OCI-LY1 (cell line): ENCODE measurements around the gene OBSL1.

ENCODE experiments used
- H2AFZ ChIP-seq: fragments of 200-600 bp; sonication (generic), shearing (Covaris generic); 2 replicates; pipeline ENCODE4 v1.6.0; 2014; ENCODE audit warnings: antibody characterized with exemption, mild to moderate bottlenecking, low read length
- H3F3A ChIP-seq: fragments of 200-600 bp; sonication (generic), shearing (Covaris generic); 2 replicates; pipeline ENCODE4 v1.6.0; 2014; ENCODE audit warnings: mild to moderate bottlenecking, antibody characterized with exemption, low read length, moderate library complexity; ENCODE audit not compliant: insufficient read depth
- H3K27ac ChIP-seq: fragments of 200-600 bp; sonication (generic); 2 replicates; pipeline ENCODE4 v1.5.1; 2014; ENCODE audit warnings: low read length, mixed run types, mild to moderate bottlenecking, low read depth; ENCODE audit not compliant: poor library complexity, severe bottlenecking
- H3K27me3 ChIP-seq: fragments of 200-600 bp; sonication (generic); 2 replicates; pipeline ENCODE4 v1.6.0; 2014; ENCODE audit warnings: antibody characterized with exemption, mild to moderate bottlenecking, low read length, moderate library complexity; ENCODE audit not compliant: insufficient read depth
- H3K36me3 ChIP-seq: fragments of 200-600 bp; sonication (generic); 2 replicates; pipeline ENCODE4 v1.6.1; 2014; ENCODE audit warnings: mild to moderate bottlenecking, antibody characterized with exemption, low read length, moderate library complexity, mixed read lengths; ENCODE audit not compliant: insufficient read depth
- H3K4me1 ChIP-seq: fragments of 200-600 bp; sonication (generic); 2 replicates; pipeline ENCODE4 v1.5.1; 2014; ENCODE audit warnings: mild to moderate bottlenecking, low read length, moderate library complexity; ENCODE audit not compliant: insufficient read depth, severe bottlenecking
- H3K4me2 ChIP-seq: fragments of 200-600 bp; sonication (generic), shearing (Covaris generic); 2 replicates; pipeline ENCODE4 v1.6.1; 2014; ENCODE audit warnings: low read length
- H3K4me3 ChIP-seq: fragments of 200-600 bp; sonication (generic); 2 replicates; pipeline ENCODE4 v1.5.1; 2014; ENCODE audit warnings: low read length, low read depth, mild to moderate bottlenecking, mixed read lengths; ENCODE audit not compliant: poor library complexity, severe bottlenecking
- H3K79me2 ChIP-seq: fragments of 200-600 bp; shearing (Covaris generic); 2 replicates; pipeline ENCODE4 v1.6.1; 2016; ENCODE audit warnings: mixed run types, low read length, mixed read lengths; ENCODE audit not compliant: insufficient read depth
- H3K9ac ChIP-seq: fragments of 200-600 bp; sonication (generic), shearing (Covaris generic); 2 replicates; pipeline ENCODE4 v1.6.1; 2014; ENCODE audit warnings: mild to moderate bottlenecking, low read length, mixed read lengths
- H3K9me2 ChIP-seq: fragments of 200-600 bp; sonication (generic), shearing (Covaris generic); 2 replicates; pipeline ENCODE4 v1.6.1; 2014; ENCODE audit warnings: low read depth, mild to moderate bottlenecking, low read length, mixed read lengths
- H3K9me3 ChIP-seq: fragments of 200-600 bp; shearing (Covaris generic); 2 replicates; pipeline ENCODE4 v1.6.1; 2014; ENCODE audit warnings: low read length, mixed read lengths
- H4K20me1 ChIP-seq: fragments of 200-600 bp; sonication (generic), shearing (Covaris generic); 2 replicates; pipeline ENCODE4 v1.6.0; 2016; ENCODE audit warnings: mild to moderate bottlenecking, low read length; ENCODE audit not compliant: insufficient read depth
- CTCF ChIP-seq: fragments of 200-600 bp; sonication (generic), shearing (Covaris generic); IDR thresholded peaks from 2 replicates; pipeline ENCODE4 v1.5.1; 2017; ENCODE audit warnings: mild to moderate bottlenecking, antibody characterized with exemption, low read length, moderate library complexity, mixed read lengths
- EZH2 ChIP-seq: fragments of 200-600 bp; sonication (generic), shearing (Covaris generic); IDR thresholded peaks from 2 replicates; pipeline ENCODE4 v1.8.0; 2017; ENCODE audit warnings: borderline replicate concordance, mixed run types, mild to moderate bottlenecking, antibody characterized with exemption, low read length, moderate library complexity, mixed read lengths

The OBSL1 gene

GRCh38 chr2:219537657-219538488, 33.5 kb downstream of the OBSL1 start:
- Histone ChIP-seq H4K20me1 (no peaks in the 10 kb centered on the region), H2AFZ (no peak overlapping the region), H3K27me3 (peaks cover 4% of the 10 kb centered on the region; the same call in 1 of the 2 replicates), H3F3A (no peaks in the 10 kb centered on the region), H3K27ac (no peak overlapping the region), H3K36me3 (peaks cover 11% of the 10 kb centered on the region; the same call in 1 of the 2 replicates), H3K4me2 (no peak overlapping the region), H3K79me2 (no peaks in the 10 kb centered on the region), H3K4me1 (peaks cover 8% of the 10 kb centered on the region), H3K9ac (no peak overlapping the region), H3K9me2 (no peaks in the 10 kb centered on the region), H3K4me3 (no peak overlapping the region), H3K9me3 (no peaks in the 10 kb centered on the region)
- no peak for TF ChIP-seq CTCF
- no peak for TF ChIP-seq EZH2

- no peak overlapping the region for H2AFZ ChIP-seq
- H3K36me3 ChIP-seq = peaks cover 11% of the 10 kb centered on the region; the same call in 1 of the 2 replicates
- H3F3A ChIP-seq = no peaks in the 10 kb centered on the region
- H3K4me1 ChIP-seq = peaks cover 2% of the 10 kb centered on the region
- no peak overlapping the region for H3K27ac ChIP-seq
- no peaks in the 10 kb centered on the region for H3K9me2 ChIP-seq
- H3K4me2 ChIP-seq = no peak overlapping the region
- H3K79me2 ChIP-seq = no peaks in the 10 kb centered on the region
- H3K27me3 ChIP-seq = peaks cover 7% of the 10 kb centered on the region; the same call in 1 of the 2 replicates
- no peak overlapping the region for H3K4me3 ChIP-seq
- TF ChIP-seq EZH2 = no peak
- TF ChIP-seq CTCF = no peak
- H4K20me1 ChIP-seq = no peaks in the 10 kb centered on the region
- no peaks in the 10 kb centered on the region for H3K9me3 ChIP-seq
- no peak overlapping the region for H3K9ac ChIP-seq
Observed at GRCh38 chr2:219536967-219537366, 34.4 kb downstream of the OBSL1 start.

GRCh38 chr2:219536425-219536824, 34.9 kb downstream of the OBSL1 start:
- Histone ChIP-seq H3K27me3 (peaks cover 7% of the 10 kb centered on the region; the same call in 1 of the 2 replicates), H3K27ac (no peak overlapping the region), H3K9me3 (no peaks in the 10 kb centered on the region), H3F3A (no peaks in the 10 kb centered on the region), H3K4me1 (no peaks in the 10 kb centered on the region), H3K4me2 (no peak overlapping the region), H3K9ac (no peak overlapping the region), H4K20me1 (no peaks in the 10 kb centered on the region), H2AFZ (no peak overlapping the region), H3K36me3 (peaks cover 11% of the 10 kb centered on the region; the same call in 1 of the 2 replicates), H3K4me3 (no peak overlapping the region), H3K9me2 (no peaks in the 10 kb centered on the region), H3K79me2 (no peaks in the 10 kb centered on the region)
- TF ChIP-seq CTCF (no peak), EZH2 (no peak)
